HepG2 (cell line): Measurements from ENCODE around the gene C1orf226.

Experiments
- CTCF ChIP-seq: sonication (generic); formaldehyde crosslinking; IDR thresholded peaks from 2 replicates; pipeline ENCODE4 v1.5.0; 2020; ENCODE audit warnings: mild to moderate bottlenecking, missing genetic modification reagents, moderate library complexity
- EP300 ChIP-seq, 3 experiments: sonication (generic) in 1 of 3; formaldehyde crosslinking in 1 of 3; IDR thresholded peaks; 2 replicates each; pipeline versions ENCODE4 v1.5.1 to v1.6.1; 2011 to 2020; ENCODE audit warnings: low read depth in 2 of 3, low read length in 2 of 3, borderline replicate concordance in 1 of 3, improper control_type of control experiment in 1 of 3, mild to moderate bottlenecking in 1 of 3, missing genetic modification reagents in 1 of 3, moderate library complexity in 1 of 3
- GABPA ChIP-seq, 2 experiments: IDR thresholded peaks; 2 replicates each; pipeline ENCODE4 v1.6.1; 2011 to 2016; ENCODE audit warnings: low read depth in 2 of 2, low read length in 1 of 2, missing biosample characterization in 1 of 2, missing genetic modification characterization in 1 of 2
- HNRNPK ChIP-seq: fragments of 200-400 bp; formaldehyde crosslinking; IDR thresholded peaks from 2 replicates; pipeline ENCODE4 v1.6.1; 2018; ENCODE audit warnings: low read length, low read depth, moderate library complexity, mild to moderate bottlenecking; ENCODE audit not compliant: poor library complexity, severe bottlenecking
- JUNB ChIP-seq: sonication (generic); formaldehyde crosslinking; IDR thresholded peaks from 2 replicates; pipeline ENCODE4 v1.8.0; 2022; ENCODE audit warnings: missing genetic modification reagents, mild to moderate bottlenecking, borderline replicate concordance
- NFIC ChIP-seq: IDR thresholded peaks from 2 replicates; pipeline ENCODE4 v1.6.1; 2012; ENCODE audit warnings: mild to moderate bottlenecking, low read length, inconsistent platforms
- PRDM10 ChIP-seq: sonication (generic); formaldehyde crosslinking; IDR thresholded peaks from 2 replicates; pipeline ENCODE4 v1.4.0; 2020; ENCODE audit warnings: low read depth, missing genetic modification reagents
- ZBTB2 ChIP-seq: sonication (generic); formaldehyde crosslinking; IDR thresholded peaks from 2 replicates; pipeline ENCODE4 v1.8.0; 2022; ENCODE audit warnings: low read depth, missing genetic modification reagents
- ZFP36 ChIP-seq: fragments of 150-350 bp; IDR thresholded peaks from 2 replicates; pipeline ENCODE4 v1.6.1; 2018; ENCODE audit warnings: borderline replicate concordance, low read length, low read depth; ENCODE audit not compliant: partially characterized antibody
- ZNF776 ChIP-seq: sonication (generic); formaldehyde crosslinking; IDR thresholded peaks from 2 replicates; pipeline ENCODE4 v1.4.0; 2020; ENCODE audit warnings: mild to moderate bottlenecking, missing genetic modification reagents

GRCh38 chr1:162360237-162360873 lies 21.2 kb upstream of the C1orf226 start:
- TF ChIP-seq HNRNPK (no peak), NFIC (no peak), JUNB (CRISPR knock-in tag) (no peak), CTCF (CRISPR knock-in tag) (no peak), PRDM10 (no peak), ZNF776 (CRISPR knock-in tag) (no peak), ZFP36 (no peak), GABPA (IDR thresholded peaks at IDR 0.05; ENCODE audit: low read depth, low read length) (no peak), GABPA (CRISPR knock-in tag; IDR thresholded peaks at IDR 0.05; ENCODE audit: low read depth) (no peak), EP300 (IDR thresholded peaks at IDR 0.05; ENCODE audit: low read depth in 2 of 2, low read length in 2 of 2) (no peak), EP300 (CRISPR knock-in tag; IDR thresholded peaks at IDR 0.05; ENCODE audit: borderline replicate concordance) (no peak), ZBTB2 (CRISPR knock-in tag) (no peak)
